H1 (cell line): ENCODE results near the gene YEATS2. TPM values are rescaled to one million over a fixed set of nuclear protein-coding genes. Genes with fewer than 3 reads are reported as not detected.
"Not testable (repeated sequence)": the region's sequence is repeated elsewhere in the genome, so short reads cannot be mapped to it uniquely, and the experiment has no call there.

Source experiments
- CTCF ChIA-PET: fragments of 300-600 bp; sonication (Branson Sonifier 250); formaldehyde crosslinking; loops from one replicate; lab custom pipeline; 2021; ENCODE audit not compliant: partially characterized antibody; lab: Charles Lee
- POLR2A ChIA-PET: fragments of 300-600 bp; sonication (Branson Sonifier 250); formaldehyde crosslinking; loops from one replicate; lab custom pipeline; 2021; ENCODE audit warnings: inconsistent platforms; ENCODE audit not compliant: partially characterized antibody; lab: Charles Lee
- DNase-seq, 2 experiments: peaks; one replicate each; pipeline versions ENCODE4 v3.0.0 to v3.0.0-alpha.2; 2010 to 2022; ENCODE audit warnings: low spot score in 2 of 2, low read depth in 1 of 2, mixed read lengths in 1 of 2
- FAIRE-seq: peaks from 2 replicates; lab custom pipeline; 2011; peaks lifted over from hg19 to GRCh38; lab: Jason Lieb, UNC
- H2AFZ ChIP-seq: 2 replicates; pipeline ENCODE4 v1.8.1; 2012; ENCODE audit warnings: low read length, inconsistent platforms
- H2AK5ac ChIP-seq: 2 replicates; pipeline ENCODE4 v1.6.1; 2013; ENCODE audit warnings: low read depth, low read length
- H2BK120ac ChIP-seq: replicated peaks from 2 replicates; pipeline ENCODE3; 2013; ENCODE audit warnings: low read depth, low read length, inconsistent platforms
- H2BK12ac ChIP-seq: 2 replicates; pipeline ENCODE4 v1.6.1; 2013; ENCODE audit warnings: low read depth, low read length
- H2BK15ac ChIP-seq: 2 replicates; pipeline ENCODE4 v1.6.1; 2013; ENCODE audit warnings: low read length
- H2BK20ac ChIP-seq: 2 replicates; pipeline ENCODE4 v1.6.1; 2013; ENCODE audit warnings: low read length
- H2BK5ac ChIP-seq: 2 replicates; pipeline ENCODE4 v1.6.1; 2013; ENCODE audit warnings: low read depth, low read length
- H3K14ac ChIP-seq: 2 replicates; pipeline ENCODE4 v1.6.1; 2013; ENCODE audit warnings: inconsistent platforms; ENCODE audit not compliant: insufficient read length
- H3K18ac ChIP-seq: 2 replicates; pipeline ENCODE4 v1.6.1; 2013; ENCODE audit warnings: low read length; ENCODE audit errors: extremely low read depth
- H3K23ac ChIP-seq: 2 replicates; pipeline ENCODE4 v1.6.1; 2013; ENCODE audit warnings: inconsistent platforms; ENCODE audit not compliant: insufficient read length
- H3K23me2 ChIP-seq: 2 replicates; pipeline ENCODE4 v1.6.1; 2013; ENCODE audit warnings: low read depth, low read length
- H3K27ac ChIP-seq: 2 replicates; pipeline ENCODE4 v1.6.1; 2011; ENCODE audit warnings: low read depth, low read length, inconsistent platforms
- H3K27me3 ChIP-seq, 4 experiments: replicated peaks in 1 of 4; 1 replicate in 1 of 4; 2 replicates in 3 of 4; pipeline versions ENCODE4 v1.6.1 to v1.8.1; 2011 to 2013; ENCODE audit warnings: low read length in 3 of 4, mild to moderate bottlenecking in 3 of 4, inconsistent platforms in 2 of 4, mixed read lengths in 2 of 4, moderate library complexity in 1 of 4; ENCODE audit not compliant: control insufficient read depth in 3 of 4, insufficient read depth in 3 of 4; ENCODE audit errors: extremely low read depth in 1 of 4
- H3K36me3 ChIP-seq, 4 experiments: 2 replicates each; pipeline versions ENCODE4 v1.6.1 to v1.8.1; 2011 to 2013; ENCODE audit warnings: mild to moderate bottlenecking in 4 of 4, low read length in 3 of 4, moderate library complexity in 2 of 4, control low read depth in 1 of 4, inconsistent platforms in 1 of 4; ENCODE audit not compliant: insufficient read depth in 4 of 4, control insufficient read depth in 2 of 4
- H3K4ac ChIP-seq: replicated peaks from 2 replicates; pipeline ENCODE3; 2013; ENCODE audit warnings: low read length, low read depth, mixed read lengths, inconsistent platforms; ENCODE audit not compliant: insufficient read length
- H3K4me1 ChIP-seq, 4 experiments: replicated peaks in 1 of 4; 1 replicate in 1 of 4; 2 replicates in 3 of 4; pipeline versions ENCODE4 v1.6.1 to v1.8.1; 2011 to 2013; ENCODE audit warnings: low read length in 3 of 4, inconsistent platforms in 2 of 4, mixed read lengths in 1 of 4; ENCODE audit not compliant: insufficient read depth in 4 of 4, control insufficient read depth in 3 of 4
- H3K4me2 ChIP-seq, 2 experiments: 2 replicates each; pipeline versions ENCODE4 v1.6.1 to v1.8.1; 2011 to 2013; ENCODE audit warnings: low read depth in 2 of 2, low read length in 2 of 2, control low read depth in 1 of 2, inconsistent platforms in 1 of 2, mild to moderate bottlenecking in 1 of 2; ENCODE audit not compliant: insufficient read depth in 1 of 2
- H3K4me3 ChIP-seq, 4 experiments: fragments of 200-600, 300-600 bp in 1 of 4; sonication (generic), shearing (Covaris generic), sonication (Bioruptor Twin) in 1 of 4; 2 replicates each; pipeline versions ENCODE4 v1.5.1 to v1.8.1; 2011 to 2016; ENCODE audit warnings: low read length in 4 of 4, low read depth in 3 of 4, control low read depth in 2 of 4, inconsistent platforms in 2 of 4, mild to moderate bottlenecking in 2 of 4, mixed read lengths in 1 of 4, moderate library complexity in 1 of 4; ENCODE audit not compliant: insufficient read depth in 2 of 4; ENCODE audit errors: extremely low read depth in 1 of 4
- H3K56ac ChIP-seq: replicated peaks from 2 replicates; pipeline ENCODE3; 2013; ENCODE audit warnings: low read depth, mild to moderate bottlenecking, mixed read lengths, low read length, inconsistent platforms; ENCODE audit not compliant: insufficient read length
- H3K79me1 ChIP-seq: 2 replicates; pipeline ENCODE4 v1.6.1; 2013; ENCODE audit warnings: low read depth, low read length, control low read depth
- H3K79me2 ChIP-seq, 2 experiments: 2 replicates each; pipeline versions ENCODE4 v1.6.1 to v1.8.1; 2012 to 2013; ENCODE audit warnings: low read length in 2 of 2, mild to moderate bottlenecking in 2 of 2, inconsistent platforms in 1 of 2; ENCODE audit not compliant: insufficient read depth in 2 of 2, control insufficient read depth in 1 of 2
- H3K9ac ChIP-seq, 4 experiments: replicated peaks in 1 of 4; 1 replicate in 1 of 4; 2 replicates in 3 of 4; pipeline versions ENCODE4 v1.6.1 to v1.8.1; 2011 to 2013; ENCODE audit warnings: low read depth in 3 of 4, low read length in 3 of 4, control low read depth in 2 of 4, mild to moderate bottlenecking in 2 of 4, moderate library complexity in 2 of 4, inconsistent platforms in 1 of 4; ENCODE audit errors: extremely low read depth in 1 of 4
- H3K9me3 ChIP-seq, 2 experiments: 2 replicates each; pipeline versions ENCODE4 v1.6.1 to v1.8.1; 2012 to 2013; ENCODE audit warnings: mild to moderate bottlenecking in 2 of 2, moderate library complexity in 2 of 2, control low read depth in 1 of 2, inconsistent platforms in 1 of 2, low read depth in 1 of 2, low read length in 1 of 2, mixed read lengths in 1 of 2; ENCODE audit not compliant: insufficient read depth in 2 of 2
- H4K20me1 ChIP-seq, 2 experiments: replicated peaks in 1 of 2; 2 replicates each; pipeline versions ENCODE3 to v1.8.1; 2011 to 2013; ENCODE audit warnings: inconsistent platforms in 2 of 2, low read length in 2 of 2, mild to moderate bottlenecking in 1 of 2; ENCODE audit not compliant: insufficient read depth in 2 of 2, control insufficient read depth in 1 of 2
- H4K5ac ChIP-seq: 2 replicates; pipeline ENCODE4 v1.6.1; 2013; ENCODE audit warnings: low read length, low read depth, mixed read lengths, inconsistent platforms; ENCODE audit not compliant: insufficient read length
- H4K8ac ChIP-seq: 2 replicates; pipeline ENCODE4 v1.8.0; 2013; ENCODE audit warnings: mild to moderate bottlenecking, moderate library complexity, low read length, inconsistent platforms; ENCODE audit not compliant: insufficient read depth; ENCODE audit errors: extremely low read depth
- H4K91ac ChIP-seq: replicated peaks from 2 replicates; pipeline ENCODE3; 2013; ENCODE audit warnings: low read length, mixed read lengths, inconsistent platforms; ENCODE audit not compliant: insufficient read length
- SIRT6 ChIP-seq: IDR thresholded peaks from one replicate; pipeline ENCODE4 v1.7.1; 2012; ENCODE audit warnings: low read length, inconsistent platforms
- WGBS, 2 experiments: shearing (Covaris generic) in 1 of 2; methylation state at CpG; one replicate each; pipeline versions ENCODE4 v1.1.6 to v1.1.7; 2013 to 2015; ENCODE audit warnings: low lambda C conversion rate in 2 of 2, mixed read lengths in 2 of 2, inconsistent platforms in 1 of 2, low coverage in 1 of 2, missing lambda C conversion rate in 1 of 2; ENCODE audit not compliant: insufficient replicate concordance in 2 of 2, insufficient coverage in 1 of 2, insufficient read length in 1 of 2; ENCODE audit errors: extremely low coverage in 1 of 2, missing lambda C conversion rate in 1 of 2; 5-methylcytosine and 5-hydroxymethylcytosine counted together
- polyA plus RNA-seq, 7 experiments: library from polyadenylated mRNA; depleted of rRNA in 3 of 7; stranded (reverse) in 5 of 7; unstranded in 2 of 7; fragments of >200 nt in 5 of 7; fragments of 200-250 nt in 2 of 7; gene quantifications; 1 replicate in 5 of 7; 2 replicates in 1 of 7; 4 replicates in 1 of 7; pipeline versions ENCODE4 v1.2.1 to v1.2.3, GENCODE V29; 2011 to 2013; ENCODE audit warnings: missing spikeins in 2 of 7, mixed read lengths in 2 of 7
- total RNA-seq: library from RNA; stranded (reverse); fragmentation: NEBNext Ultra II Directional; extraction: Animal tissue kit (Norgen Biotek cat#: 25700); gene quantifications from 2 replicates; pipeline ENCODE4 v1.2.1, GENCODE V29; 2021

The YEATS2 gene
- total and polyA plus RNA-seq, 2 of the 8 experiments (the other 6 are each of a cell fraction or from before 2014, with no cell fraction given): 35.3 to 53.7 TPM

DNA sequence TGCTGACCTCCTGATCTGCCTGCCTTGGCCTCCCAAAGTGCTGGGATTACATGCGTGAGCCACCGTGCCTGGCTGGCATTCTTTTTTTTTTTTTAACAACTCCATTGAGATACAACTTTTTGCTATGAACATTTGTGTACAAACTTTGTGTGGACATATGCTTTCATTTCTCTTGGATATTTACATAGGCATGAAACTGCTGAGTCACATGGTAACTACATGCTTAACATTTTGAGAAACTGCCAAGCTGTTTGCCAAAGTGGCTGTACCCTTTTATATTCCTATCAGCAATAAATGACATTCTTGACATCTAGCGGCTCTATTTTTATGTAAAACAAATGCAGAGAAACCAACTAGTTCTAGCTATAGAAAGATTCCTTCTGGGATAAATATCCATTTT is 8.7 kb upstream of the YEATS2 start (continued):
- no peak for TF ChIP-seq SIRT6

DNA sequence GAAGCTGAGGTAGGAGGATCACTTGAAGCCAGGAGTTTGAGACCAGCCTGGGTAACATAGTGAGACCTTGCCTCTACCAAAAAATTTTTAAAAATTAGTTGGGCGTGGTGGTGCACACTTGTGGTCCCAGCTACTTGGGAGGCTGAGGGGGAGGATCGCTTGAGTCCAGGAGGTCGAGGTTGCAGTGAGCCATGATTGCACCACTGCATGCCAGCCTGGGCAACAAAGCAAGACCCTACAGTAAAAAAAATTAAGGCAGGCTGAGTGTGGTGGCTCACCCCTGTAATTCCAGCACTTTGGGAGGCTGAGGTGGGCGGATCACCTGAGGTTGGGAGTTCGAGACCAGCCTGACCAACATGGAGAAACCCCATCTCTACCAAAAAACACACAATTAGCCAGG is 8.0 kb upstream of the YEATS2 start:
- H4K91ac ChIP-seq, FAIRE-seq, H2AFZ ChIP-seq, H2AK5ac ChIP-seq, H3K27me3 ChIP-seq, H3K14ac ChIP-seq, H2BK20ac ChIP-seq, H3K23ac ChIP-seq, H2BK5ac ChIP-seq, H3K36me3 ChIP-seq, H3K9me3 ChIP-seq, H3K27ac ChIP-seq, H4K8ac ChIP-seq, H2BK12ac ChIP-seq, H3K4me1 ChIP-seq, H3K9ac ChIP-seq, H2BK15ac ChIP-seq, H3K79me2 ChIP-seq, H3K23me2 ChIP-seq, H3K56ac ChIP-seq, H3K18ac ChIP-seq, DNase-seq, H3K4ac ChIP-seq, H4K5ac ChIP-seq, CTCF ChIA-PET, H3K4me2 ChIP-seq, H4K20me1 ChIP-seq, H3K79me1 ChIP-seq, POLR2A ChIA-PET, H3K4me3 ChIP-seq, H2BK120ac ChIP-seq: not testable (repeated sequence)
- WGBS, 2 experiments: 93% methylated on average over 5 of the region's 5 CpGs; no CpG with 5 or more reads in 1 of the 2 experiments
